CD4-positive, alpha-beta T cell treated with Interleukin-15 for 1 hour (primary cell): ENCODE data around the gene LY6G5B.
A peak's percentile ranks its signal among the peaks of the same experiment; 100 is the strongest.

ENCODE experiments used
- DNase-seq: peaks from one replicate; pipeline ENCODE4 v3.0.0-alpha.2; 2020

LY6G5B gene

DNA sequence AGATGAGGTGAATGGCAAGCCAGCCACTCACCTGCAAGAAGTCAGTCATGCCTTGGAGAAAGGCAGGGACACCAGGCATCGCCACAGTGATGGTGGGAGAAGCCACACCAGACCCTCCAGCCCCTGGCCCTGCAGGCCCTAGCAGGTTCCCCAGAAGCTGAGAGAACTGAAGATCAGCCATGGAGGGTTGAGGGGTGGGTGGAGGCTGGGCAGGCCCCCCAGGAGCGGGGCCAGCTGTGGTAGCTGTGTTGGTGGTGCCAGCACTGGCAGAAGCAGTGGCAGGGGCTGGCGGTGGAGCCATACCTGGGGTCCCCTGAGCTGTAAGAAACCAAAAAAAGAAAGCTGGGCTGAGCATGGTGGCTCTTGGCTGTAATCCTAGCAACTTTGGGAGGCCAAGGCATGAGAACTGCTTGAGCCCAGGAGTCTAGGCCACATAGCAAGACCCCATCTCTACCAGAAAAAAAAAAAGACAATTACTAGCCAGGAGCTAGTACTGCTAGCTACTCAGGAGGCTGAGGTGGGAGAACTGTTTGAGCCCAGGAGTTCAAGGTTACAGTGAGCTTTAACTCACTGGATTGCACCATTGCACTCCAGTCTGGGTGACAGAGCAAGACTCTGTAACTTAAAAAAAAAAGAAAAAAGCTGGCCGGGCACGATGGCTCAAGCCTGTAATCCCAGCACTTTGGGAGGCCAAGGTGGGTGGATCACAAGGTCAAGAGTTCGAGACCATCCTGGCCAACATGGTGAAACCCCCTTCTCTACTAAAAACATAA, 26.8 kb upstream of the LY6G5B start:
- DNase-seq: no peak

DNA sequence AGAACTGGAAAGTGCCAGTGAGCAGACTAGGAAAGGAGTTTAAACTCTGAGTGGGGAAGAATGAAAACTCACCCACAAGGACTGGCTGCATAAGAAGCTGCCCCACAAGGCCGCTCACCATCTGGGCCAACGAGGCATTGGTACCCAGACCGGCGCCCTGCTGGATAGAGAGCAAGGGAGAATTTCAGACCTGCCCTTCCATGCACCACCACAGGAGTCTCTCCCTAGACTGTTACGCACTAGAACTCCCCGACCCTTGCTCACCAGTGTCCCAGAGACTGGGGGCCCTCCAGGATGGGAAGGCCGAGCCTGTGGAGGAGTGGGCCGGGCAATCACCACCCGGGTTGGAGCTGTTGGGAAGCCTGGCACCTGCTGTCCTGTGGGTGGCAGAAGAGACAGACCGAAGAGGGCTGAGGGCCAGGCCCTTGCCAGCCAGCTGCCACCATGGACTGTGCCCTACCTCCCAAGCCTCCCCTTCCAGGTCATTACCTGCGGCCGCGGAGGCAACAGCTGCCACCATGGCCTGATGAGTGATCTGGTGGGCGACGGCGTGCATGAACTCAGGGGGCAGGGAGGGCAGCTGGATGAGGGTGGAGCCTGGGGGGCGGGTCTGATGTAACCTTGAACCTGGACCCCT, 25.8 kb upstream of the LY6G5B start:
- no peak for DNase-seq

DNA sequence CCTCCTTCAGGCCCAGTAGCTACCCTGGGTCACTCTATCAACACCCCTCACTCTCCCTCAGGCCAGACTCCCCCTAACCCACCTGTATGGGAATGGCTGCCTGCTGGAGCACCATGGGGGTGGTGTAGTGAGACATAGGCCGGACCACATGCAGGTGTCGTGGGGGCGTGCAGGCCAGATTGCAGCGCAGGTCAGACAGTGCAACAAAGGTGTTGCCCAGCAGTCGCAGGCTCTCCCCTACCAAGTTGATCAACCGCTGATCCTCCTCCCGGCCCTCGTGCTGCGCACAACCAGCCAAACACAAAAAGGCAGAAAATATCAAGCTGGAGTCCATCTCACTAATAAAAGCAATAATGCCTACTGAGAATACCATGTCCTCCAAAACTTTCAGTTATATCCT, 24.5 kb upstream of the LY6G5B start:
- no peak for DNase-seq

DNA sequence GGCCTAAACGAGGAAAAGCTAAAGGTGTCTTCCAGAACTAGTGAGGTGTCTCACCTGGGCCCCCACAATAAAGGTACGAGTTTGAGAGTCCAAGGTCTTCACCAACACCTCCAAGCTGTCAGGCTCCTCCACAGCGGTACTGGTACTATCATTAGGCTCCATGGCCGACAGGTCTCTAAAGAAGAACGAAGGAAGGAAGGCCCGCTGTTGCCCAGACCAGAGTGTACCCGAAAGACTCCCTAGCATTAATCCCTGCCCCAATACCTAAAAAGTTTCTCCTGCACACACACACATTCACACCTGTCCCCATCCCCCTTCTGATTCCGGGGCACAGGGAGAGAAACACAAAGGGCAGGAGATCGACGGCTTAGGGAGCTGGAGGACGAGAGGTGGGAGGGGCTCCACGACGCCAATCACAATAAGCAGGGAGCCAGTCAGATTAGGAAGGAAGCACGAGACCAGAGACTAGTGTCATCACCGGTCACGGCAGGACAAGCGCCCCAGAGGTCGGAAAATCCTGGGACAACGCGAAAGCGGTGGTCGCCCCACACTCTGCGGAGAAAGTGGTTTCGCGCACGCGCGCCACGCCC, 18.1 kb upstream of the LY6G5B start:
- no peak for DNase-seq

DNA sequence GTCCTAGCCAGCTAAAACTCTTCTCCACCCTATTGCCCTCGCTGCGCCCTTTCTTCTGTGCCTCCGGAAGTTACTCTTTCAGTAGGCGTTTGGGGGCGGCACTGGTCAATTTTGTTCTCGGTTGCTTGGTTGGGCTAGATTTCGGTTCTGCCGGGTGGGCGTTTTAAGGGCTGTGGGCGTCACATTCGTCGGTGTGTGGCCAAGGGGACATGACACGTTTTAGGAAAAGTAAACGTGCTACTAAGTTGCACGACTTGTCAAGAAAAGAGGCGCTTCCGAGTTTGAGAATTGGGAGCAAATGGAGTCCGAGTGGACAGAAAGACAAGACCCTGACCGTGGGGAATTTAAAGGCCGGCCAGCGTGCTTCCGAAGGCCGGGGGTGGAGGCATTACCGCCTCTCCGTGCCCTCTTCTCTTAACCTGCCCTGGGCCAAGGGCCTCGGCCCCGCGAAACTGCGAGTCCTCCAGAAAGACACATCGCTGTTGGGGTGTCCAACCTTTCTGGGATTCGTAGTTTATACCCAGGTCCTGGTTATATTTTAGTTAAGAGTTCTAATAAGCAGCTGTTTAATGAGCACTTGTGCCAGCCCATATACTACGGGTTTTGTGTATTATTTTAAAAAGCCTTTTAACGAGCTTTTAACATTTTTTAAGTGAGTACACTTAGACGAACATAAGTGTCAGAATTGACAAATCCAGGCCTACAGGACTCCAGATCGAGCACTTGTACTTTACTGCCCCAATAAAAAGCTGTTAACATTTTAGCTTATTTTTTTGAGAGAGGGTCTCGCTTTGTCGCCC, 16.7 kb upstream of the LY6G5B start:
- peak; percentile 91 for DNase-seq

DNA sequence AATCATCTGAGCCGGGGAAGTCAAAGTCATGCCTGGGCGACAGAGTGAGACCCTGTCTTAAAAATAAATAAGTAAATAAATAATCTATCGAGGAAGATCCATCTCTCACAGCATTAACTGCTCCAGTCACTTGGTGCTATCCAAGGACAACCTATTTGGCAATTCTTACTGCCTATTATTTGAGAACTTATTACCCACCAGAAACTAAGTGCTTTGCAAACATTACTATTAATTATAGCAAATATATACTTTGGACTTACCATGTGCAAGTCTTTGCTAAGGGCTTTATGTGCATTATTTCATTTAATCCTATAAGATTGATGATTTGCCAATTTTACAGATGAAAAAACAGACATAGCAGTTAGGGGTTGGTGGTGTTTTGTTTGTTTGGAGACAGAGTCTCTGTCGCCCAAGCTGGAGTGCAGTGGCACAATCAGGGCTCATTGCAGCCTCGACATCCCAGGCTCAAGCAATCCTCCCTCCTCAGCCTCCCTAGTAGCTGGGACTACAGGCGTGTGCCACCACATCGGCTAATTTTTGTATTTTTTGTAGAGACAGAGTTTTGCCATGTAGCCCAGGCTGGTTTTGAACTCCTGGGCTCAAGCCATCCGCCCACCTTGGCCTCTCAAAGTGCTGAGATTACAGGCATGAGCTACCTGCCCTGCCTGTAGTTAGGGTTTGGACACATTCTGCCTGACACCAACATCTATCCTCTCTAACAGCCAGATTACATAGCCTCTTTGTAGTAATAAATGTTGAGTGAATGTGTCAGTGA, 15.0 kb upstream of the LY6G5B start:
- DNase-seq: no peak

DNA sequence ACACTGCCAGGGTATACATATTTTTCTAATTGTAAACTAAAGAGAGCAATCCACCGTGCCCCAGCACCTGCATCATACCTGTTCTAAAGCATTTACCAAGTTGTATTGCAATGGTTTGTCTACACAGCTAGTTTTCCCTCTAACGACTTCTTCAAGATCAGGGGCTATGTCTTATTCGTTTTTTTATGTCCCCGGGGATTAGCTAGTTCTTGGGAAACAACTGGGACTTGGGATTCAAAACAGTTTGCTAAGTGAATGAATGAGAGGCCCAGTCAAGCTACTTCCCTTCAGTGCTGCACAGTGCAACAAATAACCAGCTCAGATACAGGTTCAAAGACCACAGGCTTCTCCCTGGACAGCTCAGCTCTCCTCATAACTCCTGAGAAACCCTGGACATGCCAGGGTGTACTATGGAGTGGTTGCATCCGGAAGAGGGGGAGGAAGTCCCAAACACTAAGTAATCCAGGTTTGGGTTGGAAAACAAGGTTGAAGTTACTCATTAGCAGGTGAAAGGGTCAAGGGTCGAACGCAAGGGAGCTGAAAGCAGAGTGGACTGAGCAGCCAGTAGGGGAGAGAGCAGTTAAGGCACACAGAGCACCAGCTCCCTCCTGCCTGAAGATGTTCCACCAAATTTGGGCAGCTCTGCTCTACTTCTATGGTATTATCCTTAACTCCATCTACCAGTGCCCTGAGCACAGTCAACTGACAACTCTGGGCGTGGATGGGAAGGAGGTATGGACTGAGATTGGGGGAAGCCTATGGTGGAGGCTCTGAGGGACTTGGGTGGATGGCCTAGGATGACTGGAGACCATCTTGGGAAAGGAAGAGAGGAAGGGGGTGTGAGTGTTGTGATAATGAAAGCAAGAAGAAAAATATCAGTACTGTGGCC, 14.2 kb upstream of the LY6G5B start, which contains the start of gene APOM:
TSS of gene APOM (plus strand) at position 546 of the 889 bp plus-strand sequence. CDS start at position 619, 73 bp downstream.
- no peak for DNase-seq

DNA sequence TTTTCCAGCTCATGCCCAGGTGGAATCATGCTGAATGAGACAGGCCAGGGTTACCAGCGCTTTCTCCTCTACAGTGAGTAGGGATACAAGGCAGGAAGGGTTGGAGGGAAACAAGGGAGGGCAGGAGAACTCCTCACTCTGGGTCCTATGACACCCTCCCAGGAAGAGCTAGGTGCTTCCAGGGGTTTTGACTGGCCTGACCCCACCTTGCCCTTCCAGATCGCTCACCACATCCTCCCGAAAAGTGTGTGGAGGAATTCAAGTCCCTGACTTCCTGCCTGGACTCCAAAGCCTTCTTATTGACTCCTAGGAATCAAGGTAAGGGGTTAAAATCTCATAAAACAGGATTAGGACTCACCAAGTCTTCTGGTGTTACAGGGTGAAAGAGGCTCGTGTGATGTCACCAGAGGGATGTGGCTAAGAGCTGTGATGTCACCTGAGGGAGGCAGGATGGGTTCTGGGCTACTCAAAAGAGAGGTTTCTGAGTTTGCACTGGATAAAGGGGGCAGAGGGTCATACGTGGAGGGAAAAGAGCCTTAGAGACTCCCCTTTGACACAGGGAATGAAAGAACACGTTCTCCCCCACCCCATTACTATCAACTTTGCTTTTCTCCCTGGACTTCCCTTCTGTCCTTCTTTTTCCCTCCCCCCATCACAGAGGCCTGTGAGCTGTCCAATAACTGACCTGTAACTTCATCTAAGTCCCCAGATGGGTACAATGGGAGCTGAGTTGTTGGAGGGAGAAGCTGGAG, 12.2 kb upstream of the LY6G5B start:
- no peak for DNase-seq

DNA sequence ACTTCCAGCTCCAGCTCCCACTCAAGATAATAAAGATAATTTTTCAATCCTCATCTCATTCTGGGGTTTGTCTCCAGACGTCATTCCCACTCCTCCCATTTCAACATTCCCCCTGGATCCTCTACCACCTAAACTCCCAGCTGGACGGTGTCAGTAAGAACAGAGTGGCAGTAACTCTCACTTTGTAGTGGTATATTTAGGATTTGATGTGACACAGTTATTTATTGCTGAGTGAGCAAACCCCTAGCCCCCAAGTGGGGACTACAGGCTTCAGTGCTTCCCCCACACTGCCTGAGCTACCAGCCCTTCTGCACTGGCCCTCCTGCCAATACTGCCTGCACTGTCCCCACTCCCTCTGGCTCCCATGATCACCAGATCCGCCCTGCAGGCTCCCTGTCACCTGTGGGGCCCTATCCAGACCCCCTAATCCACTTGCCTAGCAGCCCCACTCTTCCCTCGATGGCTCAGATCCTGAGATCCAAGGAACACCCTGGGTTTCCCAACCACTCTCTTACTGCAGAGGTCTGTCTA, 11.6 kb upstream of the LY6G5B start:
- no peak for DNase-seq

DNA sequence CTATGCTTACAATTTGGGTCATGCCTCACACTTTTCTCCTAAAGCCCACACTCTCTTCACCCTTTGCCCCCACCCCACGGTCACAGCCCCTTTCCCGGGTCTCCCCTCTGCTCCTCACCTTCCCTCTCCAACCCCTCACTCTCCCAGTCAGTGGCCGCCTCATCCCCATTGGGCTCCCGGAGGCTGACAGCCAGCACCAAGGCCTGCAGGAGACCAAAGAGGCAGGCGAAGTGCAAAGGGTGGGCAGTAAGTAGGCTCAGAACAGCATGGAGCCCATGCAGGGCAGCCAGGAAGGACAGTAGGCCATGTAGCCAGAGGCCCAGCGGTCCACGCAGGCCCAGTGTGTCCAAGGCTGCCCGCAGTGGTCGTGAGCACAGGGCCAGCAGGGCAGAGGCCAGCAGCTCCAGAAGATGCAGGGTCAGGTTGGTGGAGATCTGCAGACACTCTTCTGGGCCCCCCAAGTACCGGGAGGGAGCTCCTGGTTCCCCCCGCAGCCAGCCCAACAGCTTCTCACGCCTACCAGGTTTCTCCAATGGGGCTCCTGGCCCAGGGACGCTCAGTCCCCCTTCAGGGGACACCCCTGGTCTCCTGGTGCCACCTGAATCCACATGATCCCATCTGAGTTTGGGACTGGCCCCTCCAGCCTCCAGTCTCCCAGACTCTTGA, 10.7 kb upstream of the LY6G5B start:
- DNase-seq: no peak

DNA sequence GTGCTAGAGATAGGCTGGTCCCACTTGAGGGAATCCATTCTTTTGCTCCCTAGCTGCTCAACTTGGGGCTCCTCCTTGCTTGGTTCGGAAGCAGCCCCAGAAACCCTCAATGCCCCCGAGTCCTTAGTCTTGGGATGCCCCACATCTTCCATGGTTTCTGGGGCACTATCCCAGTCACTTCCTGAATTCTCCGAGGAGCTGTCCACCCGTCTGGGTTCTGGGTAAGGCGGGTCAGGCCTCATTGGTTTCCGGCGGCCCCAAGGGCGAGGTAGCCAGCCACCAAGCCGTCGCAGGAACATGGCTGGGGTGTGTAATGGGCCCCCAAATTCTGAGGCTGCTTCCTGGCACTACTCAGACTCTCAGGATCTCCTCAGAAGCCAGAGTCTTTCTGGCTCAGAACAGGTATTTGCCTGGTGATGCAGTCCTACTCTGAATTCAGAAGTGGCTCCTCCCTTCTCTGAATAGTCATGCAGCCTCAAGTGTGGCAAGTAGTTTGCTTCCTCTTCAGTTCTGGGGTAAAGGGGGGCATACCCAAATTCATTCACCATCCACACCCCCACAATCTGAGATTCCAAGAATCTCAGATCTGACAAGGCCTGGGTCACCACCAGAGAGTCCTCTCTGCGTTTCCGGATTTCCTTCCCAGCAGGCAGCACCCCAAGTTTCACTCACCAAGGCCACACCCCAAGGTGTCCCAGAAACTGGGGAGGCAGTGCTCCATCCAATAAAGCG, 10.0 kb upstream of the LY6G5B start:
- DNase-seq: peak; percentile 36

DNA sequence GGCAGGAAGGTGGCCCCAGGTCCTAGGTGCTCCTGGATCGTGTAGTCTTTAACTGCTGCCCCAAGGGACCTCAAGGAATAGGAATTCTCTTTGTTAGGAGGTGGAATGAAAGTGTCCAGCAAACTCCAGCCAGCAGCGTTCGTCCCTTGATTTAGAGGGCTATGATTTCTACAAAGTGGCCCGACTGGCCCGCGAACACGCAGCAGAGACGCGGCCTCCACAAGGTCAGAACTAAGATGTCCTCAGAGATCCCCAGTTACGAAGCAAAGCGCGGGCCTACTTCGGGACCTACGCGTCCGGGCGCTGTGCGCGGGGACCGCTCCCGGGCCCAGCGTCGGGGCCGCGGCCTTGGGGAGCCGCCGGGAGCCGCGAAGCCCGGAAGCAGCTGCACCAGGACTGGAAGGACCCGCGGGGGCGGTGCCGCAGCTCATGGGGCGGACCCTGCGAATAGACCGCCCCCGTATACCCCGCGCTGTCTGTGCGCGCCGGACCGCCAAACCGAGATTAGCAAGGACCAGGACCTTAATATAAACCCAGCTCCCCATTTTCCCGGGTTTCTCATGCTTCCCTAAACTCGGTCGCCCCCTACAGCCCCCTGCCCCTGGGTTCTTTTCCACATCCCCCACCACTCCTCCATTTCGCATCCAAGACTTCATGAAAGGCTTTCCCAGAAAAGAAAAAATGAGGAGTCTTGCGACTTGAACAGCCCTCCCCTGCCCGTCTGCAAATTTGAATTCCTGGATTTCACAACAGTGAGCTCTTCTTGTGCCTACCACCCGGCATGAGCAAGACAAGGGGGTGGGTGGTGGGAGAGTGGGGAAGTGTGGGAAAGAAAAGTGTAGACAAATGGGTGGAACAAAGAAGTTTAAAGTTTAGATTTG, 9.2 kb upstream of the LY6G5B start, which contains the start of gene C6orf47:
TSS of gene C6orf47 (minus strand) at position 398 of the 881 bp plus-strand sequence. CDS start 831 bp downstream, outside the sequence.
- peak; percentile 76 for DNase-seq

DNA sequence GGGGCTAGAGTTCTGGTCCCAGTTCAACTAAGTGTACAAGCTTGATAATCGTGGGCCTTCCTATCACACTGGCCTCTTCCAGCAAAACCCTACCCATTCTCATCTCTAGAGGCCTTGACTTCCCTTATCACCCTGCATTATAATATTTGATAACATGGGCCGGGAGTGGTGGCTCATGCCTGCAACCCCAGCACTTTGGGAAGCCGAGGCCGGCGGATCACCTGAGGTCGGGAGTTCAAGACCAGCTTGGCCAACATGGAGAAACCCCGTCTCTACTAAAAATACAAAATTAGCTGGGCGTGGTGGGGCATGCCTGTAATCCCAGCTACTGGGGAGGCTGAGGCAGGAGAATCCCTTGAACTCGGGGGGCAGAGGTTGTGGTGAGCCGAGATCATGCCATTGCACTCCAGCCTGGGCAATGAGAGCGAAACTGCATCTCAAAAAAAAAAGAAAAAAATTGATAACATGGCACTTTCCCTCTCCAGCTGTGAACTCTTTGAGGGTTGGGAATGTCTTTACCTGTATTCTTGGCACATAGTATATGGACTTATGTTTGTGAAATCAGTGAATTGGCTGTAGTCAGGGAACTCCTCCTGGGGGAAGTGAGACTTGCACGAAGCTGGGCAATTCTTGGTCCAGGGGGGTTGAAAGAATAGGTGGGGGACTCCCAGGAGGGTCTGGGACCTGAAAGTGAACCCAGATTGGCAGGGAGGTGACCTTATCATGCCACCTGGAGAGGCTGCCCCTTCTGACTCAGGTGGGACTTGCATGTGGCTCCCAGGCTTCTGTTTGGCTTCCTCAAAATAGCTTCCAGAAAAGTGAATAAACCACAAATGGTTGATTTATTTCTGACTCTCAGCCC, 8.3 kb upstream of the LY6G5B start:
- no peak for DNase-seq

DNA sequence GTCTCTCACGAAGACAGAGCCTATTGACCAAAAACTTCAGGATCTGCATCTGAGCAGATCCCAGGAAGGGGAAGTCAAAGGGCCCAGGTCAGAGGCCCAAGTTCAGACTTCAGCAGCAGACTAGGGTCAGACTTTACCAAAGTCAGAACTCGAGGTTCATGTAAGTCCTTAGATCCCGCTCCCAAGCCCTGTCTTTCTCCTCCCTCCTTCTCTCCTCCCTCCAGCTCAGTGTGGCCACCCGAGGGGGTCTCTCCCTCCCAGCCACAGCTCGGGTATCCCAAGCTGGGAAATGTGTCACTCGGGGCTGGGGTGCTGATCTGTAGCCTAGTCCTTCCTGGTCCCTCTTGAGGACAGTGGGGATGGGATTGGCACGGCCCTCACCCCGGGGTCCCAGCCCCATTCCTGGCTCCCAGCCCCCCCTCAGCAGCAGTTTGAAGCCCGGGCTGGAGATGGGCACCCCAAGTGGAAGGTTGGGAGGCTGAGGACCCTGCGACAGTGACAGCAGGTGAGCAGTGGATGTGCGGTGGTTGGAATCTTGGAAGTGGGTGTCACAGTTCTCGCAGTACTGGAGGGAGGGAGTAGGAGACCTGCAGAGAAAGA, 7.6 kb upstream of the LY6G5B start:
- no peak for DNase-seq

DNA sequence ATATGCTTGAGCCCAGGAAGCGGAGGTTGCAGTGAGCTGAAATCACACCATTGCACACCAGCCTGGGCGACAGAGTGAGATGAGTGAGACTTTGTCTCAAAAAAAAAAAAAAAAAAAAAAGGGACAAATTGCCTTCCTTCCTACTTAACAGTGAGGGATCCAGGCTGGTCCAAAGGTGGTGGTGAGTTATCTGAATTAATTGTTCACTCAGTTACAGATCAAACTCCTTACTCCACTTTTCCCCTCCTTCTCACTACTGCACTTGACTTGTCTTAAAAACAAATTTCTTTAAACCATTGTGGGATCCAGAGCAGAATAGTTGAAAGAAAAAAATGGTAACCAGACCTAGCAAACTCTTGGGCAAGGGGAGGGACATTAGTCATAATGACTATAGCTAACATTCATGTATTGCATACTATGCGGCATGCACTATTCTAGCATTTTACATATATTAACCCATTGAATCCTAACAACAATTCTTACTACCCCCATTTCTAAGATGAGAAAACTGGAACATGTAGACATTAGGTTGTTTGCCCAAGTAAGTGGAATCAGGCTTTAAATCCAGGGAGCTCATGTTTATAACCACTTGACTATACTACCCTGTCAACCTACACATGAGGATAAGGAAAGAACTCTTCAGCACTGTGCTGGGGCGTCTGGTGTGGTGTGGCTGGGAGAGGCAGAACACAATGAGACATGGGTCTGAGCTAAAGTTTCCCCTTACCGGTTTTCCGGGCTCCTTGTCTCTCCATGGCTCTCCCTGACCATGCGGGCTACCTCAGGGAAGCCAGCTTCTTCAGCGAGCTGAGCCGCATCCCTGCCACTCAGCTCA, 6.4 kb upstream of the LY6G5B start:
- DNase-seq: no peak
